ENCODE data around the gene SPATA16.
"Not testable (repeated sequence)": the region's sequence is repeated elsewhere in the genome, so short reads cannot be mapped to it uniquely, and the experiment has no call there.

Gene SPATA16

GRCh38 chr3:173140986-173141385 lies at the start of gene SPATA16:
Gene SPATA16, minus strand, starts transcription at chr3:173141235. Its CDS starts 23,504 bp downstream, at chr3:173117731.
- DNase-seq (ENCODE audit: low read depth), result no peak

DNA sequence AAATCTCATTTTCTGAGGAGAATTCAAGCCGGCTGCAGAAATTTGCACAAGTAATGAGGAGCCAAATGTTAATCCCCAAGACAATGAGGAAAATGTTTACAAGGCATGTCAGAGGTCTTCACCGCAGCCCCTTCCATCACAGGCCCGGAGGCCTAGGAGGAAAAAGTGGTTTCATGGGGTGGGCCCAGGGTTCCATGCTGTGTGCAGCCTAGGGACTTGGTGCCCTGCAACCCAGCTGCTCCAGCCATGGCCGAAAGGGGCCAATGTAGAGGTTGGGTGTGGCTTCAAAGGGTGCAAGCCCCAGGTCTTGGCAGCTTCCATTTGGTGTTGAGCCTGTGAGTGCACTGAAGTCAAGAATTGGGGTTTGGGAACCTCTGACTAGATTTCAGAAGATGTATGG lies 42.0 kb upstream of the SPATA16 start:
- DNase-seq (ENCODE audit: low read depth), result not testable (repeated sequence)

- no peak for DNase-seq (ENCODE audit: low read depth)
These were observed 32.6 kb upstream of the SPATA16 start for GRCh38 chr3:173173652-173174051.

DNA sequence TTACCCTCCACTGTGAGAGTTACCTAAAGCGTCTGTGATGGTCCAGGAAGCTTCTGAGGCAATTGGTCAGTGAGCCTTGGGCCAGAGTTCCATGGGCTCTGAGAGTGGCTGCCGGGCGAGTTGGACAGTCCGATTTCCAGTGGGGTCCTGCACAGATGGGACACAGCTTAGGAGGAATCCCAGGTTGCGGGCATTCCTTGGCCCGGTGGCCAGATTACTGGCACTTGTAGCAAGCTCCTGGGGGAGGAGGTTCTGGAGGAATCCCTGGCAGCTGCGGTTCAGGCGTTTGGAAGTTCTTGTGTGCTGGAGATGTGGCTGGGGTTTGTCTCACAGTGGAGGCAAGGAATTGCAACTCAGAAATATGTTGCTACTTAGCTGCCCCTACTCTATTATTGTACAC lies 18.1 kb upstream of the SPATA16 start:
- DNase-seq (ENCODE audit: low read depth), result not testable (repeated sequence)

GRCh38 chr3:173156533-173156932 lies 15.5 kb upstream of the SPATA16 start:
- not testable (repeated sequence) for DNase-seq (ENCODE audit: low read depth)

GRCh38 chr3:173153631-173154030 lies 12.6 kb upstream of the SPATA16 start:
- no peak for DNase-seq (ENCODE audit: low read depth)

DNA sequence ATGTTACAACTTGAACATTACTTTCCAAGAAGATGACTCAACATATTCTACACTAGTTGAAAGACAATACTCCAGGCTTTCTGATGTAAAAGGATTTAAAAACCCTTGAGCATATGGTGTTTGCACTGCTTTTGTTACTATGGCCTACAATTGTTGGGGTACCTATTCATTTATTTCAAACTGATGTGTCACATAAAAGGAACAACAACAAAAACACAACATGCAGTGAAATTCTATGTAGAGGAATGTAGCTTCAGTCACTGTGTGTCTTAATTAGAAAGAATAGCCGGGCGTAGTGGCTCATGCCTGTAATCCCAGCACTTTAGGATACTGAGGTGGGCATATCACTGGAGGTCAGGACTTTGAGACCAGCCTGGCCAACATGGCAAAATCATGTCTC lies 1.6 kb downstream of the SPATA16 start:
- DNase-seq (ENCODE audit: low read depth), result no peak

- DNase-seq (ENCODE audit: low read depth), result no peak
These were observed 3.0 kb downstream of the SPATA16 start for GRCh38 chr3:173138026-173138425.

GRCh38 chr3:173135059-173135458 lies 6.0 kb downstream of the SPATA16 start:
- no peak for DNase-seq (ENCODE audit: low read depth)

DNA sequence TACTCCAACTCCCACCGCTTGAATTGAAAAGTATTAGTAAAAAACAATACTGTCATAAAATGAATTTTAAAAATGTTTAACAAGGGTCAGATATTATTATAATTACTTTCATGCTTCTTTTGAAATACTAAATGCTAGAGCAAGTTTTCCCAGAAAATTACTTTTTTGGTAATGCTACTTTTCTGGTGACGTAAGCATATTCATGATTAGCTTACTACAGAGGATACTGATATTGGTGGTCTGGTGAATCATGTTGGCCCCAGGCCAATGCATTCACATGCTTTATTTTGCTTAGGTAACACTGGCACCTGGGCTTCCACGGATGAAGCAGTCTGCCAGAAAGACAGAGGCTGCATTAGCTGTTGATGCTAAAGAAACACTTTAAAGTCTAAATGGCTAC lies 12.4 kb downstream of the SPATA16 start:
- DNase-seq (ENCODE audit: low read depth), result no peak

- no peak for DNase-seq (ENCODE audit: low read depth)
These were observed 29.7 kb downstream of the SPATA16 start for GRCh38 chr3:173111321-173111720.

GRCh38 chr3:173109143-173109542 lies 31.9 kb downstream of the SPATA16 start:
- DNase-seq (ENCODE audit: low read depth), result no peak

GRCh38 chr3:173103469-173103868 lies 37.6 kb downstream of the SPATA16 start:
- DNase-seq (ENCODE audit: low read depth), result no peak

GRCh38 chr3:173098959-173099358 lies 42.1 kb downstream of the SPATA16 start:
- DNase-seq (ENCODE audit: low read depth), result no peak

GRCh38 chr3:173096994-173097785 lies 43.8 kb downstream of the SPATA16 start:
- DNase-seq (ENCODE audit: low read depth), result no peak

- DNase-seq (ENCODE audit: low read depth), result no peak
These were observed 44.9 kb downstream of the SPATA16 start for GRCh38 chr3:173096140-173096539.

GRCh38 chr3:173092038-173092437 lies 49.0 kb downstream of the SPATA16 start:
- DNase-seq (ENCODE audit: low read depth), result no peak

DNA sequence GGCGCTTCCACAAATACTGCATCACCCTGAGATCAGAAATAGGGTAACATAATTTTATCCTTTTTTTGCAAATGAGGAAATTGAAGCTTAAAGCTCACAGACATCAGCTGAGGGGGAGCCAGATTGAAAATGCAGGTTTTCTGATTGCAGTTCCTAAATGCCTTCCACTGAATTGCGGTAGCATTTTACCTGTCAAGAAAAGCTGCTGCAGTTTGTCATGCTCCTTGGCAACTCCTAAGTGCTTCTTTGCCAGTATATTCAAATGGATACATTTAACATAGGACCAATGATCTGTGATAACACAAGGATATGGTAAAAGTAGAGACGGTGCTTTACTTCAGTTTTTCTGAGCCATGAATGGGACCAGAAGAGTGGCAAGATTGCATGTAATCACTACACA lies 50.5 kb downstream of the SPATA16 start:
- no peak for DNase-seq (ENCODE audit: low read depth)

GRCh38 chr3:173089283-173089682 lies 51.8 kb downstream of the SPATA16 start:
- no peak for DNase-seq (ENCODE audit: low read depth)

DNA sequence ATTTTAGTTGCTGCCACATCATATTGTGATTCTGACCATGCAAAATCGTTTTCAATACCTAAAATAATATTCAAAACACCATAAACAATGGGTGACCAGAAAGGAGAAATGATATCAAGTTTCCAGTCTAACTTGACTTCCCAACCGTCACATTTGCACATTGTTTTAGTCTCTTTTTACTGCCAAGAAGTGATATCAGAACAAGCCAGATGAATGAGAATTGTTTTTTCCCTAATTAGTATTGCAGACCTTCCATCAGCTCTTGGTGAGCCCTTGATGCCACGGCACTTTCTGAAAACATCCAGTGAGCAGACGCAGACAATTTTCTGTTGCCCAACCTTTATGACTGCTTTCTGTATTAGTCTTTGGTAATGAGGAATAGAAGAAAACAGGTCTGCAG lies 62.5 kb downstream of the SPATA16 start:
- no peak for DNase-seq (ENCODE audit: low read depth)

DNA sequence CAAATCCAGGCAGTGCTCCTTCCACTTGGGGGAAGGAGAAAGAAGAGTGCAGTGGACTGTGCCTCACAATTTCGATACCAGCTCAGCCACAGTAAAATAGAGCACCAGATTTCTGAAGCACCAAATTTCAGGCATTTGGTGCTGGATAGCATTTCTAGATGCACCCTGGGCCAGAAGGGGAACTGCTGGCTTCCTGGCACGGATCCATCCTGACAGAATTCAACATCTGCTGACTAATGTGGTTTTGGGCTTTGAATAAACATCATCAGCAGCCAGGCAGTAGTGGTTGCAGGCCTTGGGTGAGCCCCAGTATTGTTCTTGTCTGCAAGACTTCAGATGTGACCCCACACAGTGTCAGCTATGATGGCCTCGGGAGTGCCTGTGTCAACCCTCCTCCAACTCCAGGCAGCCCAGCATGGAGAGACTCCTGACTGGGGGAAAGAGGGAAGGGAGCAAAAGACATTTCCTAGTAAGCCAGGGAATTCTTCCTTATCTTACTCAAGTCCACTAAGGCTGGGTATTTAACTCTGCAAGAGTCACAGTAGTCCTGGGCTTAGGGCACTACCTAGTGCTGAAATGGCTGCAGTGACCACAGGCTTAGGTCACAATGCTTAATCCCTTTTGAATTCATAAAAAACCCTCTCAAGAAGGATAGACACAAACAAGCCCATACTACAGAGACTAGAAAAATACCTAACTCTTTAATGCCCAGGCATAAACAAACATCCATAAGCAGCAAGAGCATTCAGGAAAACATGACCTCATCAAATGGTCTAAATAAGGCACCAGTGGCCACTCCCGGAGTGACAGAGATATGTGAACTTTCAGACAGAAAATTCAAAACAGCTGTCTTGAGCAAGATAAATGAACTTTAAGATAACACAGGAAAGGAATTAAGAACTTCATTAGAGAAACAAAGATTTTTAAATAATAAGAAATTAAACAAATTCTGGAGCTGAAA lies 74.7 kb downstream of the SPATA16 start:
- no peak for DNase-seq (ENCODE audit: low read depth)

DNA sequence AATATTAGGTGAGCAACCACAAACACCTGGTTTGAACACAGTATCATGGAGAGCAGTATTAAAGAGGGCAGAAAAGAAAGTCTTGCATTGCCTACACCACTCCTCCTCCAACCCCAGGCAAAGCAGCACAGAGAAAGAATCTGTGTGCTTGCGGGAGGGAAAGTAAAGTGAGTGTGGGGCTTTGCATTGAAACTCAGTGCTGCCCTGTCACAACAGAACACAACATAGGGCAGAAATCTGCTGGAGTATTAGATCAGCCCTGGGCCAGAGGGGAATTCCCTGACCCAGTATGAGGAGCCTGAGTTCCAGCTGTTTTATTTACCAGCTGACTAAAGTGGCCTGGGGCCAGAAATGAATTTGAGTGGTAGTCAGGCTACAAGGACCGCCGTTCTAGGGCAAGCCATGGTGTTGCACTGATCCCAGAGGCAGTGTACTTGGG lies 75.5 kb downstream of the SPATA16 start:
- DNase-seq (ENCODE audit: low read depth), result no peak

GRCh38 chr3:173064631-173065030 lies 76.4 kb downstream of the SPATA16 start:
- no peak for DNase-seq (ENCODE audit: low read depth)
